ENCODE results near the gene SHROOM3.

DNA sequence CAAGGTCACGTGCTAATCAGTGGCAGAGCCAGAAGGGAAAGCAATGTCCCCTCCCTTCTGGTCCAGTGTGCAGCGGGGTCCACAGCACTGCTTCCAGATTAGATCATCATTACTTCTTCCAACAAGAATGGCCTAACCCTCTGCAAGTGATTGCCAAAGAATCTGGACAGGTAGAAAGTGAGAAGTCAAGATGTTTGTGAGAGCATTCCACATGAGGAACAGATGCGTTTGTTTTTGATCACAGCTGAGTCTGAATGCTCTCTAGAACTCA is 147.7 kb downstream of the SHROOM3 start:
- TF ChIP-seq, protein P1, sequence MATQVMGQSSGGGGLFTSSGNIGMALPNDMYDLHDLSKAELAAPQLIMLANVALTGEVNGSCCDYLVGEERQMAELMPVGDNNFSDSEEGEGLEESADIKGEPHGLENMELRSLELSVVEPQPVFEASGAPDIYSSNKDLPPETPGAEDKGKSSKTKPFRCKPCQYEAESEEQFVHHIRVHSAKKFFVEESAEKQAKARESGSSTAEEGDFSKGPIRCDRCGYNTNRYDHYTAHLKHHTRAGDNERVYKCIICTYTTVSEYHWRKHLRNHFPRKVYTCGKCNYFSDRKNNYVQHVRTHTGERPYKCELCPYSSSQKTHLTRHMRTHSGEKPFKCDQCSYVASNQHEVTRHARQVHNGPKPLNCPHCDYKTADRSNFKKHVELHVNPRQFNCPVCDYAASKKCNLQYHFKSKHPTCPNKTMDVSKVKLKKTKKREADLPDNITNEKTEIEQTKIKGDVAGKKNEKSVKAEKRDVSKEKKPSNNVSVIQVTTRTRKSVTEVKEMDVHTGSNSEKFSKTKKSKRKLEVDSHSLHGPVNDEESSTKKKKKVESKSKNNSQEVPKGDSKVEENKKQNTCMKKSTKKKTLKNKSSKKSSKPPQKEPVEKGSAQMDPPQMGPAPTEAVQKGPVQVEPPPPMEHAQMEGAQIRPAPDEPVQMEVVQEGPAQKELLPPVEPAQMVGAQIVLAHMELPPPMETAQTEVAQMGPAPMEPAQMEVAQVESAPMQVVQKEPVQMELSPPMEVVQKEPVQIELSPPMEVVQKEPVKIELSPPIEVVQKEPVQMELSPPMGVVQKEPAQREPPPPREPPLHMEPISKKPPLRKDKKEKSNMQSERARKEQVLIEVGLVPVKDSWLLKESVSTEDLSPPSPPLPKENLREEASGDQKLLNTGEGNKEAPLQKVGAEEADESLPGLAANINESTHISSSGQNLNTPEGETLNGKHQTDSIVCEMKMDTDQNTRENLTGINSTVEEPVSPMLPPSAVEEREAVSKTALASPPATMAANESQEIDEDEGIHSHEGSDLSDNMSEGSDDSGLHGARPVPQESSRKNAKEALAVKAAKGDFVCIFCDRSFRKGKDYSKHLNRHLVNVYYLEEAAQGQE (IDR thresholded peaks at IDR 0.05; ENCODE audit: borderline replicate concordance), result no peak
- no peak for TF ChIP-seq TAF1 (IDR thresholded peaks at IDR 0.05; ENCODE audit: low read depth)
- no peak for TF ChIP-seq EZH2 (IDR thresholded peaks at IDR 0.05; ENCODE audit: borderline replicate concordance, insufficient read depth, low read length, poor library complexity, severe bottlenecking)
- TF ChIP-seq CTCF (IDR thresholded peaks at IDR 0.05; ENCODE audit: poor library complexity, severe bottlenecking), result no peak
- TF ChIP-seq EP300 (conservative IDR thresholded peaks at IDR 0.05; ENCODE audit: poor library complexity, severe bottlenecking), result no peak
- no peak for TF ChIP-seq POLR2AphosphoS5 (IDR thresholded peaks at IDR 0.05)
- no peak for TF ChIP-seq MXI1 (conservative IDR thresholded peaks at IDR 0.05; ENCODE audit: poor library complexity, severe bottlenecking)
- no peak for TF ChIP-seq SMC3 (conservative IDR thresholded peaks at IDR 0.05; ENCODE audit: poor library complexity)
- no peak for TF ChIP-seq RAD21 (conservative IDR thresholded peaks at IDR 0.05)

Data from neural cell (in vitro differentiated cells).